ENCODE data around the gene TPMT. TPM values are rescaled to one million over a fixed set of nuclear protein-coding genes. Genes with fewer than 3 reads are reported as not detected.

The TPMT gene
- total and polyA plus RNA-seq, 2 donors from 2014 or later, result 21.8 to 67.8 TPM

DNA sequence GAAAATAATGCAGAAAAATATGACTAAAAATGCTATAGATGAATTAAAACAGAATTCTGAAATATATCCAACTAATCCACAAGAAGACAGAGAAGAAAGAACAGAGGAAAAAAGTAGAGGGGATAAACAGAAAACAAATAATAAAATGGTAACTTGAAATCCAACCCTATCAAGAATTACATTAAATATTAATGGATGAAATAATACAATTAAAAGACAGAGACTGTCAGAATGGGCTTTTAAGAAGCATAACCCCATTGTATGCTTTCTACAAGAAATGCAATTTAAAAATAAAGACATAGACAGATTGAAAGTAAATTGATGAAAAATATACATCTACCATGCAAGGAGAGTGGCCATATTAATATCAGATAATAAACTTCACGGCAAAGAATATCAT lies 47.8 kb downstream of the TPMT start:
- Histone ChIP-seq H3K9ac (ENCODE audit: low read length in 3 of 3) (no peak overlapping the region), H3K9me3 (ENCODE audit: control insufficient read depth in 2 of 3, insufficient read depth in 1 of 3, low read length in 3 of 3) (no peaks in the 10 kb centered on the region), H3K27me3 (ENCODE audit: control insufficient read depth, insufficient read depth, low read length) (no peaks in the 10 kb centered on the region), H3K4me3 (ENCODE audit: low read length in 3 of 3) (no peak overlapping the region), H3K36me3 (ENCODE audit: control insufficient read depth in 2 of 3, insufficient read depth in 3 of 3, low read length in 3 of 3) (no peaks in the 10 kb centered on the region), H3K4me1 (ENCODE audit: control insufficient read depth in 2 of 3, insufficient read depth in 2 of 3, low read depth in 1 of 3, low read length in 3 of 3) (no peaks in the 10 kb centered on the region), H3K27ac (ENCODE audit: low read depth in 2 of 2, low read length in 2 of 2) (no peak overlapping the region)
- FAIRE-seq (no peak), DNase-seq (no peak)
- no peak for TF ChIP-seq CTCF (IDR thresholded peaks at IDR 0.05; ENCODE audit: borderline replicate concordance, extremely low read depth, insufficient read depth)
- intact Hi-C loops (cut with DNase I), result no loop called here

- no peak overlapping the region for H3K4me3 ChIP-seq (ENCODE audit: low read length in 3 of 3)
- DNase-seq (peak in 1 of 5 donors; percentile 3), FAIRE-seq (no peak)
- H3K27me3 ChIP-seq (ENCODE audit: control insufficient read depth, insufficient read depth, low read length), result no peaks in the 10 kb centered on the region
- no peaks in the 10 kb centered on the region for H3K9me3 ChIP-seq (ENCODE audit: control insufficient read depth in 2 of 3, insufficient read depth in 1 of 3, low read length in 3 of 3)
- no peaks in the 10 kb centered on the region for H3K4me1 ChIP-seq (ENCODE audit: control insufficient read depth in 2 of 3, insufficient read depth in 2 of 3, low read depth in 1 of 3, low read length in 3 of 3)
- H3K36me3 ChIP-seq (ENCODE audit: control insufficient read depth in 2 of 3, insufficient read depth in 3 of 3, low read length in 3 of 3), result no peaks in the 10 kb centered on the region
- TF ChIP-seq CTCF (IDR thresholded peaks at IDR 0.05; ENCODE audit: borderline replicate concordance, extremely low read depth, insufficient read depth), result no peak
- intact Hi-C loops (cut with DNase I), result no loop called here
- no peak overlapping the region for H3K9ac ChIP-seq (ENCODE audit: low read length in 3 of 3)
- no peak overlapping the region for H3K27ac ChIP-seq (ENCODE audit: low read depth in 2 of 2, low read length in 2 of 2)
Observed at GRCh38 chr6:18102783-18103509, 51.9 kb downstream of the TPMT start.

DNA sequence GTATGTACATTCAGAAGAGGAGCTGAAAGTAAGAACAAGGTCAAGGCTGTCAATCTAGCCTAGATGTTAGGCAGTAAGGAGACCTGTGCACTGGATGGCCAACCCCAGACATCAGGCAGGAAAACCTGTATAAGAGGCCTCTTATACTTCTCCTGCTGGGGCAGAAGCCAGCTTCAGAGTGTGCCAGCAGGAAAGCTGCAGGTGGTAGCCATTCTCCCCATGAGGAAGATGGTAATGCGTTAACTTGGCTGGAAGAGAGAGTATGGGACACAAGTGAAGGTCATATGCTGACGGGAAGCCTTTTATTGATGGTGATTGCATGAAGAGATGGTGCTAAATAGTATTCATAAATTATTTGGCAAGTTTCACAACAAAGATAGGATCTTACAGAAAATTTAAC lies 53.0 kb downstream of the TPMT start:
- Histone ChIP-seq H3K4me3 (ENCODE audit: low read length in 3 of 3) (no peak overlapping the region), H3K9ac (ENCODE audit: low read length in 3 of 3) (no peak overlapping the region), H3K27me3 (ENCODE audit: control insufficient read depth, insufficient read depth, low read length) (no peaks in the 10 kb centered on the region), H3K4me1 (ENCODE audit: control insufficient read depth in 2 of 3, insufficient read depth in 2 of 3, low read depth in 1 of 3, low read length in 3 of 3) (no peaks in the 10 kb centered on the region), H3K27ac (ENCODE audit: low read depth in 2 of 2, low read length in 2 of 2) (no peak overlapping the region), H3K36me3 (ENCODE audit: control insufficient read depth in 2 of 3, insufficient read depth in 3 of 3, low read length in 3 of 3) (no peaks in the 10 kb centered on the region), H3K9me3 (ENCODE audit: control insufficient read depth in 2 of 3, insufficient read depth in 1 of 3, low read length in 3 of 3) (no peaks in the 10 kb centered on the region)
- intact Hi-C loops (cut with DNase I), result no loop called here
- DNase-seq (no peak), FAIRE-seq (no peak)
- TF ChIP-seq CTCF (IDR thresholded peaks at IDR 0.05; ENCODE audit: borderline replicate concordance, extremely low read depth, insufficient read depth), result no peak

GRCh38 chr6:18101271-18101670 lies 53.6 kb downstream of the TPMT start:
- Histone ChIP-seq H3K4me1 (ENCODE audit: control insufficient read depth in 2 of 3, insufficient read depth in 2 of 3, low read depth in 1 of 3, low read length in 3 of 3) (no peaks in the 10 kb centered on the region), H3K27me3 (ENCODE audit: control insufficient read depth, insufficient read depth, low read length) (no peaks in the 10 kb centered on the region), H3K9me3 (ENCODE audit: control insufficient read depth in 2 of 3, insufficient read depth in 1 of 3, low read length in 3 of 3) (no peaks in the 10 kb centered on the region), H3K9ac (ENCODE audit: low read length in 3 of 3) (no peak overlapping the region), H3K36me3 (ENCODE audit: control insufficient read depth in 2 of 3, insufficient read depth in 3 of 3, low read length in 3 of 3) (no peaks in the 10 kb centered on the region), H3K4me3 (ENCODE audit: low read length in 3 of 3) (no peak overlapping the region), H3K27ac (ENCODE audit: low read depth in 2 of 2, low read length in 2 of 2) (no peak overlapping the region)
- intact Hi-C loops (cut with DNase I), result no loop called here
- TF ChIP-seq CTCF (IDR thresholded peaks at IDR 0.05; ENCODE audit: borderline replicate concordance, extremely low read depth, insufficient read depth), result no peak
- FAIRE-seq, result no peak
- no peak for DNase-seq
